Immature natural killer cell (primary cell): ENCODE measurements around the gene CD8A. TPM values are rescaled to one million over a fixed set of nuclear protein-coding genes. Genes with fewer than 3 reads are reported as not detected.
A peak's percentile ranks its signal among the peaks of the same experiment; 100 is the strongest.
"Not testable (repeated sequence)": the region's sequence is repeated elsewhere in the genome, so short reads cannot be mapped to it uniquely, and the experiment has no call there.

Source experiments
- DNase-seq, 3 donors: peaks; one replicate each; pipeline ENCODE4 v3.0.0; 2022; ENCODE audit warnings: mixed read lengths in 1 of 3
- H3K27ac Mint-ChIP-seq, 6 donors: one replicate each; pipeline ENCODE4 v1.8.0; 2020; ENCODE audit warnings: mixed read lengths in 6 of 6, mild to moderate bottlenecking in 5 of 6, inconsistent platforms in 4 of 6, moderate library complexity in 3 of 6
- H3K27me3 Mint-ChIP-seq, 3 donors: one replicate each; pipeline ENCODE4 v1.8.0; 2020 to 2021; ENCODE audit warnings: low read depth in 3 of 3, mild to moderate bottlenecking in 3 of 3, mixed read lengths in 3 of 3, moderate library complexity in 3 of 3, inconsistent platforms in 1 of 3
- H3K36me3 Mint-ChIP-seq, 3 donors: one replicate each; pipeline ENCODE4 v1.8.0; 2020; ENCODE audit warnings: mixed read lengths in 3 of 3, inconsistent platforms in 2 of 3, mild to moderate bottlenecking in 2 of 3
- H3K4me1 Mint-ChIP-seq, 2 donors: one replicate each; pipeline ENCODE4 v1.8.0; 2020; ENCODE audit warnings: inconsistent platforms in 2 of 2, mild to moderate bottlenecking in 2 of 2, mixed read lengths in 2 of 2, moderate library complexity in 1 of 2
- H3K4me3 Mint-ChIP-seq, 5 donors: one replicate each; pipeline ENCODE4 v1.8.0; 2020; ENCODE audit warnings: mild to moderate bottlenecking in 5 of 5, mixed read lengths in 5 of 5, inconsistent platforms in 3 of 5, moderate library complexity in 3 of 5
- H3K9me3 Mint-ChIP-seq, 6 donors: one replicate each; pipeline ENCODE4 v1.8.0; 2020; ENCODE audit warnings: mild to moderate bottlenecking in 6 of 6, mixed read lengths in 6 of 6, inconsistent platforms in 4 of 6, moderate library complexity in 3 of 6
- polyA plus RNA-seq, 3 donors: library from polyadenylated mRNA; unstranded; fragments of 300-500 nt; fragmentation: Illumina TruSeq; gene quantifications; one replicate each; pipeline ENCODE4 v1.2.3, GENCODE V29; 2021

CD8A gene
- polyA plus RNA-seq = 100 to 1,000 TPM in 1 of 3 donors, 10 to 100 TPM in 2; 76.9 to 131 (median 93.4) TPM

DNA sequence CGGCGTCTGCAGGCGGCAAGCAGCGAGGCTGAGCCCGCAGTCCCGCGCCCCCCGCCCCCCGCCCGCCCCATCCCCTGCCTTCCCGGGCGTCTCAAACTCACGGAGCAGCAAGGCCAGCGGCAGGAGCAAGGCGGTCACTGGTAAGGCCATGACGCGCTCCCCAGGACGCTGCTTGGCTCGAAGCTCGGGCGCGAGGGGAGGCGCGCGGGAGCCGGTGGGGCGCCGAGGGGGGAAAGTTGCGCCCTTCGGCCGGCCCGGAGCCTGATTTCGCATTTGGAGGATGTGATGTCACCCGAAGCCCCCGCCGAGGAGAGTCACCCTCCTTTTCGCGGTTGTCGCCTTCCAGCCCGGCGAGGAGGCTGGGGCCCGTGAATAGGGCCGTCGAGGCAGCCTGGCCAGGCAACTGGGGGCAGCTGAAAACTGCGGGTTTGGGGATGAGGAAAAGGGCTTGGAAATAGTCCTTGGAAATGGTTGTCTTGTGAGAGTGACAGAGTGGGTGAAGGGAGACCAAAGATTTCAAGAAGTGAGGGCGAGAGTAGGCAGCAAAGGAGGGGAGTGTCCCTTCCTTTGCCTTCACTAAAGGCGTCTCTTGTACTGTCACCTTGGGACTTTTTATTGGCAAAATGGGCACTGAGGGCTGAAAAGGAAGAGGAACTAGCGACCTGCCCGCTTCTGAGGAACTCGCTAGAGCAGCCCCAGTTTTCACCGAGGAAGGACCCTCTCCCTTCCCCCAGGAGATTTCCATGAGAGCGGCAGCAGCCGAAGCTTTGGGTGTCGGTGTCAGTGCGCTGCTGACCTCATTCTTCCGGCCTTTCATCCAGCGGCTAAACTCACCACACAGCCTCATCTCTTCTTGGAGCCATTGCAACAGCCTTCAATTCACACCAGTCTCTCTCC lies at the start of gene CD8A:
CD8A (minus strand) TSS at position 238 of the 897 bp plus-strand sequence; CDS start at position 150, 88 bp downstream.
- H3K27me3 Mint-ChIP-seq = peaks cover 37 to 58% (median 41%) of the 10 kb centered on the region in 3 donors
- H3K9me3 Mint-ChIP-seq = peaks cover 2 to 11% (median 10%) of the 10 kb centered on the region in 6 donors
- peak within 1 kb of the TSS; percentile 94 to 100 (median 98) for H3K27ac Mint-ChIP-seq
- peak; percentile 76 to 84 (median 81) for DNase-seq
- H3K4me3 Mint-ChIP-seq = peak within 1 kb of the TSS; percentile 82 to 98 (median 94)
- peaks cover 69 to 84% of the 10 kb centered on the region in 2 donors for H3K4me1 Mint-ChIP-seq
- peaks cover 11 to 18% (median 18%) of the 10 kb centered on the region in 3 donors for H3K36me3 Mint-ChIP-seq

DNA sequence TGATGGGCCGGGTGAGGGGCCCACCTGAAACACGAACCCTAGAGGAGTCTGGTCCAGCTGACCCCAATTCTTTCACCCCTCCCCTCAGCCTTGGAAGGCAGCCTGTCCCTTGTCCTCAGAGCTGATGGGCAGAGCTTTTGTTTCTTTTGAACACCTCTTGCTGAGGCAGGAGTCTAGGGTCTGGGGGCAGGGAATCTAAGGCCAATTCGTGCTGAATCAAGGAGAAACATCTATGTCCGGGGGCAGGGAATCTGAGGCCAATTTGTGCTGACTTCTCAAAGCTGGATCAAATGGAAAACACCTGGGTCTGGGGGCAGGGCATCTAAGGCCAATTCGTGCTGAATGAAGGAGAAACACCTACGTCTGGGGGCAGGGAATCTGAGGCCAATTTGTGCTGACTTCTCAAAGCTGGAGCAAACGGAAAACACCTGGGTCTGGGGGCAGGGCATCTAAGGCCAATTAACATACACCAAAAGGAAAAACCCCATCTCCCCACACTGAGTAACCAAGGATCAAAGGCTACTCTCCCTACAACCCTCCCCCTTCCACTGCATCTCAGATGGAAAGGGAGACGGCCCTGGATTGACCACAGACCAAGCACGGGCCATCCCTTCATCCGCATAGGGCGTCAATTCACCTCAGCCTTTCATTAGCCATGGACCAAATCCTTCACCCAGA lies 49.3 kb upstream of the CD8A start:
- not testable (repeated sequence) for H3K27ac Mint-ChIP-seq, H3K27me3 Mint-ChIP-seq, H3K36me3 Mint-ChIP-seq, H3K4me1 Mint-ChIP-seq, DNase-seq, H3K9me3 Mint-ChIP-seq, H3K4me3 Mint-ChIP-seq

DNA sequence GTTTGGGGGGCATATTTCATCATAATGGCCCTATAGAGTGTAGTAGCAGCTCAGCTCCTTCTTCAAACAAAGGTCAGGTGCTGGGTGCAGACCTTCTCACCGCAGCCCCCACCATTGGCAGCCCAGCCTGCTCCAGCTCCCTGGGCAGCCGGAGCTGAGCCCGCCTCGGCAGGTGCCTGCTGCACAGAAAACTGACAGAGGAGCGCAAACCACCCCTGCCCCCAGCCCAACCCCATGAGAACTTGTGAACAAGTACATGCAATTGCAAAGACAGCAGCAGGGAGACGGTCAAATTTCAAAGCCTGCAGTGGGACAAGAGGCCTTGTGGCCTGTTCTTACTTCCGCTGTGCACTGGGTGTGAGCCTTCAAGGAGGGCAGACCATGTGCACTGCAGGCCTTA lies 48.7 kb upstream of the CD8A start:
- not testable (repeated sequence) for H3K4me1 Mint-ChIP-seq, H3K27me3 Mint-ChIP-seq

DNA sequence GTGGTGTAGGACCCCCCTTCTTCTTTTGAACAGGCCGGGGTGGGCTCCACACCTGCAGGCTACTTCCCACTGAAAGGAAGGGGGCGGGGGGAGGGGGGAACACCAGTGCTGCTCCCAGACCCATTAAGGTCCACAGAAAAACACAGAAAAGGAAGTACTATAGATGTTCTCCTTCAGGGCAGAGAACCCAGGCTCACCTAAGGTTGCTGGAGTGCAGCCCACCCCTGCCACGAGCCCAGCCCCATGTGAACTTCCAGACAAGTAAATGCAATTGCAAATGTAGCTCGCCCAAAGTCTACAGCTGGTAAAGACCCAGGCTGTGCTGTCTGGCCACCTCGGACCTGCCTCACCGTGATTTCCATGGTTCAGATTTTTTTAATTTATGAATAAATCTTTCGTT lies 47.0 kb upstream of the CD8A start:
- not testable (repeated sequence) for H3K27me3 Mint-ChIP-seq, H3K27ac Mint-ChIP-seq, DNase-seq, H3K9me3 Mint-ChIP-seq, H3K4me3 Mint-ChIP-seq, H3K36me3 Mint-ChIP-seq, H3K4me1 Mint-ChIP-seq

More for the DNA sequence above, 48.7 kb upstream of the CD8A start:
- not testable (repeated sequence) for DNase-seq, H3K4me3 Mint-ChIP-seq, H3K27ac Mint-ChIP-seq, H3K36me3 Mint-ChIP-seq, H3K9me3 Mint-ChIP-seq

DNA sequence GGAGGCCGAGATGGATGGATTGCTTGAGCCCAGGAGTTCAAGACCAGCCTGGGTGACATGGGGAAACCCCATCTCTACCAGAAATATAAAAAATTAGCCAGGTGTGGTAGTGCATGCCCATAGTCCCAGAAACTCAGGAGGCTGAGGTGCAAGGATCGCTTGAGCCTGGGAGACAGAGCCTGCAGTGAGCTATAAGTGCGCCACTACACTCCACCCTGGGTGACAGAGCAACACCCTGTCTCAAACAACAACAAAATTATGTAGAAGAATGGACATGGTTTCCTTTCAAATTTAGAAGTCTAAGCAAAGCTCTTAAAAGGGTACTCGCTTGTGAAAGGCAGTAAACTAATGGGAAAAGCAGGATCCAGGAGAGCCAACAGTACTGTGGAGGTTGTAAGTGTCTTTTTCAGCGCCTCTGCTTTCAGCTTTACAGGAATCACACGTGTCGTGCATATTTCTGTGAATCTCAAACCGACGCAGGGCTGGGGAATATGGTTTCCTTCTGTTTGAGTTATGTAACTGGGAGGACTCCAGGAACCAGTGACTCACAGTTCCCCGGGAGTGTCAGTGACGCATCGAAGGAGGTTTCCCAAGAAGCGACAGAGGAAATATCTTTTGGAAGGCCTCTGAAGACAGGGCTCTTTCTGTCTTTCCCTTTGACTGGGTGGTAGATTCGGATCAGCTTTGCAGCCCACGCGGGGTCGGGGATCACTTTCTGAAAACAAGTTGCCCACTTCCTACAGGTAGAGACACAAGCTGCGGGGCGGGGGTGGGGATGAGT lies 46.4 kb upstream of the CD8A start:
- not testable (repeated sequence) for H3K27ac Mint-ChIP-seq, H3K27me3 Mint-ChIP-seq, H3K4me3 Mint-ChIP-seq, DNase-seq, H3K4me1 Mint-ChIP-seq, H3K36me3 Mint-ChIP-seq, H3K9me3 Mint-ChIP-seq

DNA sequence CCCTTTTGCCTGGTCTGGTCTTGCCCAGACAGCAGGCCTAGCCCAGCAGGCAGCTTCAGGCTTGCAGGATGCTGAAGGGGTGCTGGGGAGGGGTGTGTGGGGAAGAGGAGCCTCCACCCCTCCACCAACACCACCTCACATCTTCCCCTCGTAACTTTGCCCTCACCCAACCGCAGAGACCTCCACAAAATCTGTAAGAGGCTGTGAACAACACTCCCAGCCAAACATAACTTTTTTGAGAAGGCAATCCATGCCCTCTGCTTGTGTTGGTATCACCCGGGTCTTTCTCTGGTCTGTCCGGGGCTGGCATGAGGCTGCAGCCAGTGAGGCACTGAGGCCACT lies 44.8 kb upstream of the CD8A start:
- not testable (repeated sequence) for H3K4me3 Mint-ChIP-seq, H3K27ac Mint-ChIP-seq

DNA sequence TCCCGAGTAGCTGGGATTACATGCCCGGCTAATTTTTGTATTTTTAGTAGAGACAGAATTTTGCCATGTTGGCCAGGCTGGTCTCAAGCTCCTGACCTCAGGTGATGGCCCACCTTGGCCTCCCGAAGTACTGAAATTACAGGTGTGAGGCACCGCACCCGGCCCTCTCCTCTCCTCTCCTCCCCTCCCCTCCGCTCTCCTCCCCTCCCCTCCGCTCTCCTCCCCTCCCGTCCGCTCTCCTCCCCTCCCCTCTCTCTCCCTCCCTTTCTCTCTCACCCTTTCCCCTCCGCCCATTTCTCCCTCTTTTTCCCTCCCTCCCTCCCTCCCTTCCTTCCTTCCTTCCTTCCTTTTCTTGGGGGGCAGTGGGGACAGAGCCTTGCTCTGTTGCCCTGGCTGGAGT lies 42.6 kb upstream of the CD8A start:
- Mint-ChIP-seq H3K9me3 (no peaks in the 10 kb centered on the region), H3K4me3 (no peak overlapping the region), H3K36me3 (no peaks in the 10 kb centered on the region), H3K4me1 (peaks cover 0 to 2% of the 10 kb centered on the region in 2 donors), H3K27me3 (peaks cover 0 to 10% (median 2%) of the 10 kb centered on the region in 3 donors), H3K27ac (no peak overlapping the region)
- DNase-seq = no peak

More for the DNA sequence above, 44.8 kb upstream of the CD8A start:
- not testable (repeated sequence) for H3K4me1 Mint-ChIP-seq, DNase-seq, H3K36me3 Mint-ChIP-seq, H3K9me3 Mint-ChIP-seq
- peaks cover 0 to 10% (median 2%) of the 10 kb centered on the region in 3 donors for H3K27me3 Mint-ChIP-seq

DNA sequence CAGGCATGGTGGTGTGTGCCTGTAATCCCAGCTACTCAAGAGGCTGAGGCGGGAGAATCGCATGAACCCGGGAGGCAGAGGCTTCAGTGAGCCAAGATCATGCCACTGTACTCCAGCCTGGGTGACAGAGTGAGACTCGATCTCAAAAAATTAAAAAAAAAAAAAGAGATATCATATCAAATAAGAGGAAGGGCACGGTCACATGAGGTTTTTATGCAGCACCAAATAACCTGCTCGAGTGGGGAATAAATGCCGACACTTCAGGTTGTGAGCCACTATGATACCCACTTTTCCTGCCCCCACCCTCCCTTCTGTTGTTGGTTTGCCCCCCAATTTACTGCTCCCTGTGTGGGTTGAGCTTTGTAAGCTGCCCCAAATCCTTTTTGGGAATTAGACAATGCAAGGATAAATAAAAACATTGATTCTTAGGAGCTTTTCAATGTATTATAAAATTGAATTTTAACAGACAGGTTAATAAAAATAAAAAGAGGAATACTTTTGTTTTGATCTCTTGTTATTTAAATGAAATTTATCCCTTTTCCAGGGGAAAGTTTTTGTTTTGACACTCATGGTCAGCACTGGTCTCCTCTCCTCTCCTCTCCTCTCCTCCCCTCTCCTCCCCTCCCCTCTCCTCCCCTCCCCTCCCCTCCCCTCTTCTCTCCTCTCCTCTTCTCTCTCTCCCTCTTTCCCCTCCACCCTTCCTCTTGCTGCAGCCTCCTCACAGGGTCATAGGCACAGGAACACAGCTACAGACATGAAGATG lies 41.8 kb upstream of the CD8A start:
- Mint-ChIP-seq H3K9me3 (no peaks in the 10 kb centered on the region), H3K4me3 (no peak overlapping the region), H3K27ac (no peak overlapping the region), H3K4me1 (peaks cover 0 to 2% of the 10 kb centered on the region in 2 donors), H3K36me3 (no peaks in the 10 kb centered on the region), H3K27me3 (peaks cover 0 to 10% (median 2%) of the 10 kb centered on the region in 3 donors)
- DNase-seq = no peak

DNA sequence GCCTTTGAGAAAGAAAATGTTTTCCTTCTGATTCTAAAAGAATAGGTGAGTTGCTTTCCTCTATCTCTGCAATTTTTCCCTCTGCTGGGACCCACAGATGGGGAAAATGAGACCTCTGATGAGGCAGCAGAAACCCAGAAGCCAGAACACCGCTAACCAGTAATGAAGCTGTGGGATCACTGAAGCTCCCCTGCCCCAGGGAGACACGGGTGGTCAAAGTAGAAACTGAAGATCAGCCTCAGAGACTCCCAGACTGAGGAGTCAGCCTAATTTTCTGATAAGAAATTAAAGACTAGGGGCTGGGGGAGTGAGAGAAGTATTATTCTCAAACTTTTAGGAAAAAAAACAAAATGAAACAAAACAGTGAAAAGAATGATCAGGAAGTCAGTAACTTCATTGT lies 40.8 kb upstream of the CD8A start:
- Mint-ChIP-seq H3K9me3 (no peaks in the 10 kb centered on the region), H3K4me1 (peaks cover 0 to under 1% of the 10 kb centered on the region in 2 donors), H3K4me3 (no peak overlapping the region), H3K36me3 (no peaks in the 10 kb centered on the region), H3K27ac (no peak overlapping the region), H3K27me3 (peaks cover 0 to 6% (median 3%) of the 10 kb centered on the region in 3 donors)
- DNase-seq = no peak

DNA sequence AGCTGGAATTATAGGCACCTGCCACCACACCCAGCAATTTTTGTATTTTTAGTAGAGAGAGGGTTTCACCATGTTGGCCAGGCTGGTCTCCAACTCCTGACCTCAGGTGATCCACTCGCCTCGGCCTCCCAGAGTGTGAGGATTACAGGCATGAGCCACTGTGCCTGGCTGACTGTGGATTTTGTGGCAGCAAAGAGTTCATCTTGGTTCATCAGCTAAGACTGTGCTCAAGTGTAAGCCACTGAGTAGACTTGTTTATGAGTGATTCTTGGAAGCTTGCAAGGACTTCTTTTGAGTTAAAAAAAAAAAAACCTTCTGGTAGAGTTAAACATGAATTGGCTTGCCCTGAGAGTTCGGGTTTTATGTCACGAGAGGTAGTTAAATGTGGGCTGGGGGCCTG lies 36.2 kb upstream of the CD8A start:
- Mint-ChIP-seq H3K27ac (no peak overlapping the region), H3K9me3 (no peaks in the 10 kb centered on the region), H3K4me3 (no peak overlapping the region)

DNA sequence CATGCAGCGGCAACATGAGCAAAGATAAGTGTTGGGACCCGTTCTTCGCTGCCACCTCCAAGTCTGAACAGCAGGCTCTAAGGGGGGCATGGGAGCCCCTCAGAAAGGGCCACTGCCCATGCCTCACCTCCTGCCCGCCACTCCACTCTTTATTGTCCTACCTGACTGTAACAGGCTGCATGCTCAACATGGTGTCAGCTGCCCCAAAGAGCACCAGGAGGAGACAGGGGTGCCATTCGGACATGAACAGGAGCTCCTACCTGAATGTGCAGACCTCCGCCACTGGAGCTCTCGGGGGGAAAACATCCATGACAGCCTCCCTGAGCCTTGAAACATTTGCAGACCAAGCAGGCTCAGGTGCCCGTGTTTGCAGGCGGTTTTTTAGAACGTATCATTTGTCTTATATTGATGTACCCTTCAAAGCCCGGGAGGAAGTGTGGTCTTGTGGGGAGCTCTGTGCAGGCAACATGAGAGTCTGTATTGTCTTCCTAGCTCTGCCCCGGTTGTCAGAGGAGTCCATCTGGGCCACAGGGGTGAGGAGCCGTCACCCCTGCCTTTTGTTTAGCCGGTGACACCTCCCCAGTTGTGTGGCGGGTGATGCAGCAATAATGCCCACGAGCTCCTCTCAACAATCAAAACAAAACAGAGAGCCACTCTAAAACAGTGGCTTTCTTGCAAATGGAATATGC lies 35.1 kb upstream of the CD8A start:
- peaks cover 0 to 2% (median 0%) of the 10 kb centered on the region in 3 donors for H3K27me3 Mint-ChIP-seq

More for the DNA sequence above, 36.2 kb upstream of the CD8A start:
- Mint-ChIP-seq H3K4me1 (peaks cover 0 to 5% of the 10 kb centered on the region in 2 donors), H3K36me3 (peaks cover 0 to 5% (median 0%) of the 10 kb centered on the region in 3 donors), H3K27me3 (peaks cover 0 to 4% (median 3%) of the 10 kb centered on the region in 3 donors)
- no peak for DNase-seq

DNA sequence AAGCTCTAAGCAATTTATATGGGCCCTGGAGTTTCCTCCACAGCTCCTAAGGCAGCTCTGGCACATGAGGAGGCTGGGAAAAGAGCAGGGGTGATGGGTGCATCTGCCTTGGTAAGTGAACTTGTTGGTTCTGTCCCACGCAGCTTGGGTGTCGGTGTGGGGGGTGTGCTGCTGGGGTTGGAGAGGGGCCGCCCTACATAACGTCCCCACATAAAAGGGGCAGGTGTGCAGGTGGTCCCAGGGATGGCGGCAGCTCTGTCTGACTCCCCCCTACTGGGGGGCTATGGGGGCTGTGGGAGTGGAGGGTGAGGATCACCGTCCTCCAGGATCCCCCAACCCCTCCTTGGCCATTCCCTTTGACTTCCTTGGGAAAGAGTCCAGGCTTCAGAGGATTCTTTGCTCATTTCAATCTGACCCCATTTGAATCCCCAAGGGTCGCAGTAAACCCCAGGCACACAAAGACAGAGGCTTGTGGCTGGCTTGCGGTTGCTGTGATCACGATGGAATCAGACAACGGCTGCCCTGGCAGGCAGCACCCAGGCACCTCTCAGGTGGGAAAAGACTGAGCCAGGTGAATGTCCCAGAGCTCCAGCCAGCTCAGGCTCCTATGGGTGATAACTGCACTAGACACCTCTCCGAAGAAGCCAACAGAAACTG lies 34.5 kb upstream of the CD8A start:
- no peak for DNase-seq
- Mint-ChIP-seq H3K27me3 (peaks cover 0 to 2% (median 0%) of the 10 kb centered on the region in 3 donors), H3K4me1 (peaks cover 0 to 5% of the 10 kb centered on the region in 2 donors), H3K4me3 (no peak overlapping the region), H3K27ac (peak overlapping the region in 1 of 6 donors; percentile 25), H3K36me3 (peaks cover 0 to 5% (median 0%) of the 10 kb centered on the region in 3 donors), H3K9me3 (no peaks in the 10 kb centered on the region)

More for the DNA sequence above, 35.1 kb upstream of the CD8A start:
- H3K4me3 Mint-ChIP-seq = peak overlapping the region in 3 of 5 donors; percentile 3 to 45 (median 32)
- no peaks in the 10 kb centered on the region for H3K9me3 Mint-ChIP-seq
- peak overlapping the region in 5 of 6 donors; percentile 13 to 50 (median 18) for H3K27ac Mint-ChIP-seq
- peaks cover 0 to 5% of the 10 kb centered on the region in 2 donors for H3K4me1 Mint-ChIP-seq
- DNase-seq = peak; percentile 30 to 46 (median 41)
- peaks cover 0 to 5% (median 0%) of the 10 kb centered on the region in 3 donors for H3K36me3 Mint-ChIP-seq
